GM23248 (cell line): ENCODE results near the gene THAP2.

Experiments
- EZH2 ChIP-seq: fragments of 200-600 bp; sonication (generic); IDR thresholded peaks from 2 replicates; pipeline ENCODE4 v1.6.1; 2018; ENCODE audit warnings: antibody characterized with exemption, mild to moderate bottlenecking; ENCODE audit not compliant: insufficient read depth, poor library complexity, severe bottlenecking
- EZH2phosphoT487 ChIP-seq: fragments of 200-600 bp; sonication (generic); IDR thresholded peaks from 2 replicates; pipeline ENCODE4 v1.6.1; 2018; ENCODE audit warnings: antibody characterized with exemption, moderate library complexity, mild to moderate bottlenecking, low read depth; ENCODE audit not compliant: insufficient read depth

GRCh38 chr12:71625476-71625875 lies 38.6 kb upstream of the THAP2 start:
- TF ChIP-seq EZH2 (no peak), EZH2phosphoT487 (no peak)
